Vagina (tissue), 2 donors: ENCODE results near the gene PDCD10. TPM values are rescaled to one million over a fixed set of nuclear protein-coding genes. Genes with fewer than 3 reads are reported as not detected.

Source experiments
- DNase-seq, 2 donors: peaks; one replicate each; pipeline ENCODE4 v3.0.0-alpha.2; 2017; ENCODE audit errors: extremely low spot score in 2 of 2
- H3K27ac ChIP-seq: fragments of 200-600 bp; sonication (generic); one replicate; pipeline ENCODE4 v1.5.1; 2019
- H3K27me3 ChIP-seq: fragments of 200-600 bp; sonication (generic); one replicate; pipeline ENCODE4 v1.5.1; 2019
- H3K36me3 ChIP-seq, 2 donors: fragments of 200-600 bp; sonication (generic); one replicate each; pipeline ENCODE4 v1.5.1; 2017 to 2019
- H3K4me1 ChIP-seq: fragments of 200-600 bp; sonication (generic); one replicate; pipeline ENCODE4 v1.5.1; 2019
- H3K4me3 ChIP-seq, 2 donors: fragments of 200-600 bp; sonication (generic); 1 replicate in 1 of 2; 2 replicates in 1 of 2; pipeline ENCODE4 v1.5.1; 2016 to 2019
- H3K9me3 ChIP-seq: fragments of 200-600 bp; sonication (generic); one replicate; pipeline ENCODE4 v1.5.1; 2019
- CTCF ChIP-seq, 3 experiments: fragments of 450-650 bp in 2 of 3; fragments of 200-600 bp in 1 of 3; sonication (generic) in 1 of 3; IDR thresholded peaks; one replicate each; pipeline ENCODE4 v1.5.1; 2017 to 2019; ENCODE audit warnings: antibody characterized with exemption in 3 of 3, mild to moderate bottlenecking in 2 of 3, moderate library complexity in 2 of 3
- POLR2A ChIP-seq, 2 donors: fragments of 450-650 bp; IDR thresholded peaks; one replicate each; pipeline ENCODE4 v1.6.1; 2017; ENCODE audit warnings: antibody characterized with exemption in 2 of 2, mild to moderate bottlenecking in 2 of 2, moderate library complexity in 2 of 2
- POLR2AphosphoS5 ChIP-seq, 2 donors: sonication (generic); formaldehyde crosslinking; IDR thresholded peaks; one replicate each; pipeline ENCODE4 v1.9.0; 2017; ENCODE audit warnings: antibody characterized with exemption in 2 of 2, mild to moderate bottlenecking in 2 of 2, low read depth in 1 of 2; ENCODE audit not compliant: insufficient read depth in 1 of 2
- intact Hi-C: fragments of 100-400 bp; cut with DNase I; formaldehyde crosslinking; loops from one replicate; pipeline ENCODE4 v1.15.1; 2023
- total RNA-seq: library from RNA; depleted of rRNA; stranded (reverse); fragments of >200 nt; gene quantifications from one replicate; pipeline ENCODE4 v1.2.3, GENCODE V29; 2016

PDCD10 gene
- total RNA-seq, 1 donor from 2014 or later = 71.7 TPM

GRCh38 chr3:167742338-167742737, 7.6 kb upstream of the PDCD10 start:
- intact Hi-C loops = no loop called here
- Histone ChIP-seq H3K27me3 (no peaks in the 10 kb centered on the region), H3K4me1 (no peaks in the 10 kb centered on the region), H3K36me3 (no peaks in the 10 kb centered on the region), H3K27ac (no peak overlapping the region), H3K4me3 (no peak overlapping the region), H3K9me3 (no peaks in the 10 kb centered on the region)
- DNase-seq = no peak
- TF ChIP-seq CTCF (IDR thresholded peaks at IDR 0.05) (no peak), POLR2AphosphoS5 (IDR thresholded peaks at IDR 0.05; ENCODE audit: insufficient read depth in 1 of 2, low read depth in 1 of 2) (no peak), POLR2A (IDR thresholded peaks at IDR 0.05) (no peak)

- intact Hi-C loops = no loop called here
- no peak for DNase-seq
- H3K27ac ChIP-seq = no peak overlapping the region
- H3K36me3 ChIP-seq = no peaks in the 10 kb centered on the region
- no peak overlapping the region for H3K4me3 ChIP-seq
- H3K27me3 ChIP-seq = no peaks in the 10 kb centered on the region
- TF ChIP-seq POLR2A (IDR thresholded peaks at IDR 0.05) = no peak
- no peak for TF ChIP-seq POLR2AphosphoS5 (IDR thresholded peaks at IDR 0.05; ENCODE audit: insufficient read depth in 1 of 2, low read depth in 1 of 2)
- no peak for TF ChIP-seq CTCF (IDR thresholded peaks at IDR 0.05)
- no peaks in the 10 kb centered on the region for H3K9me3 ChIP-seq
- peaks cover 13% of the 10 kb centered on the region for H3K4me1 ChIP-seq
Observed at GRCh38 chr3:167740961-167741587, 6.4 kb upstream of the PDCD10 start.

GRCh38 chr3:167739190-167739810, 4.6 kb upstream of the PDCD10 start:
- peaks cover 16% of the 10 kb centered on the region for H3K4me1 ChIP-seq
- no peak for TF ChIP-seq CTCF (IDR thresholded peaks at IDR 0.05)
- TF ChIP-seq POLR2AphosphoS5 (IDR thresholded peaks at IDR 0.05; ENCODE audit: insufficient read depth in 1 of 2, low read depth in 1 of 2) = no peak
- TF ChIP-seq POLR2A (IDR thresholded peaks at IDR 0.05) = no peak

GRCh38 chr3:167738037-167738436, 3.3 kb upstream of the PDCD10 start:
- TF ChIP-seq CTCF (IDR thresholded peaks at IDR 0.05) (no peak), POLR2A (IDR thresholded peaks at IDR 0.05) (no peak), POLR2AphosphoS5 (IDR thresholded peaks at IDR 0.05; ENCODE audit: insufficient read depth in 1 of 2, low read depth in 1 of 2) (no peak)
- H3K4me3 ChIP-seq = no peak overlapping the region
- H3K9me3 ChIP-seq = no peaks in the 10 kb centered on the region
- no peaks in the 10 kb centered on the region for H3K36me3 ChIP-seq
- intact Hi-C loops = no loop called here
- DNase-seq = no peak
- no peaks in the 10 kb centered on the region for H3K27me3 ChIP-seq
- H3K4me1 ChIP-seq = peaks cover 29% of the 10 kb centered on the region
- no peak overlapping the region for H3K27ac ChIP-seq

More at GRCh38 chr3:167739190-167739810, 4.6 kb upstream of the PDCD10 start:
- no peak overlapping the region for H3K4me3 ChIP-seq
- H3K27me3 ChIP-seq = no peaks in the 10 kb centered on the region
- DNase-seq = no peak
- H3K27ac ChIP-seq = no peak overlapping the region
- intact Hi-C loops = no loop called here
- no peaks in the 10 kb centered on the region for H3K36me3 ChIP-seq
- H3K9me3 ChIP-seq = no peaks in the 10 kb centered on the region

GRCh38 chr3:167736997-167737396, 2.3 kb upstream of the PDCD10 start:
- Histone ChIP-seq H3K4me1 (peaks cover 39% of the 10 kb centered on the region), H3K27ac (no peak overlapping the region), H3K4me3 (no peak overlapping the region), H3K27me3 (no peaks in the 10 kb centered on the region), H3K9me3 (no peaks in the 10 kb centered on the region), H3K36me3 (no peaks in the 10 kb centered on the region)
- intact Hi-C loops = no loop called here
- TF ChIP-seq POLR2AphosphoS5 (IDR thresholded peaks at IDR 0.05; ENCODE audit: insufficient read depth in 1 of 2, low read depth in 1 of 2) (no peak), POLR2A (IDR thresholded peaks at IDR 0.05) (no peak), CTCF (IDR thresholded peaks at IDR 0.05) (no peak)
- DNase-seq = no peak
